NCI-H69 (cell line): Measurements from ENCODE around the gene BCAS3.

Experiments used
- DNase-seq: peaks from one replicate; lab custom pipeline; 2025; lab: John Stamatoyannopoulos, UW

BCAS3 gene

DNA sequence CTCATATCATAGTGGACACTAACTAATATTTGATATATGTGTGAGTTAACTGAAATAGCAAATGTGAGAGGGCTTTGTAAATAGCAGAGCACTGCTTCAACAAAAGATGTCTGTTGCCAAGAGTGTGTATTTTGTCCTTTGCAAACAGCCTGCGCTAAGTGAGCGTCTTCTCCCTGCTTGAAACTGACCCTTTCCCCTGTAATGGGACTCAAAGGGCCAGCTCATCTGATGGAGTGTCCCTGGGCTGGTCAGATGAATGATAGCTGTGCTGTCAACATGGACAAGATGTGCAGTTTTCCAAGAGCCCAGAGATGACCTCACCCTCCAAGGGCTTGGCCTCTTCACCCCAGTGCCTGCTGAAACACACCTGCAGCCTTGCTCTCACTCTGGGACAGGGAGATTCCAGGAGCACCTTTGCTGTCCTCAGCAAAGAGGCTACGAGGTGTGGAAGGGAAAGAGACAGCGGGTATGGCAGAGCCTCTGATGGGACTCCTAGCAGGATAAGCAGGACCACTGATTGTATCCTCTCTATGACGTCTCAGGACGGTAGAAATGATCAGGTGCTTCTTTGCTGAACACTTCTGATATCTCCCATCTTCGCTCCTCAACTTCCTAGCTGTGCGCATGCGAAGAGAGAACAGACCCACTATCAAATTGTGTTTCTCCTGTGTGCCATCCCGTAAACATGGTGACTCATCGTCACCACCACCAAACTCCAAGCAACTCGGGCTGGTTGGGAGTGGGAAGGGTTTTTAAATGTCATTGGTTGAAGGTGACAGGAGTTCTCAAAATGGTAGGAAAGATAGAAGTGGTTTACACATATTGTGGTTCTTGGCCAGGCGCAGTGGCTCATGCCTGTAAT, 686.2 kb downstream of the BCAS3 start:
- peak; percentile 36 for DNase-seq

DNA sequence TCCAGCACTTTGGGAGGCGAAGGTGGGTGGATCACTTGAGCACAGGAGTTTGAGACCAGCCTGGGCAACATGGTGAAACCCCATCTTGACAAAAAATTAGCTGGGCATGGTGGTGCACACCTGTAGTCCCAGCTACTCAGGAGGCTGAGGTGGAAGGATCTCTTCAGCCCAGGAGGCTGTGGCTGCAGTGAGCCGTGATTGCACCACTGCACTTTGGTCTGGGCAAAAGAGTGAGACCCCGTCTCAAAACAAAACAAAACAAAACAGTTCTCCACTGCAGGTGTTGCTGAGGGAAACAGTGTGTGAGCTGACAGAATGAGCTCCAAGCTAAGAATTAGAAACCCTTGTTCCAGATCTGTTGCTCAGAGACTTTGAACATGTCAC, 686.8 kb downstream of the BCAS3 start:
- no peak for DNase-seq

DNA sequence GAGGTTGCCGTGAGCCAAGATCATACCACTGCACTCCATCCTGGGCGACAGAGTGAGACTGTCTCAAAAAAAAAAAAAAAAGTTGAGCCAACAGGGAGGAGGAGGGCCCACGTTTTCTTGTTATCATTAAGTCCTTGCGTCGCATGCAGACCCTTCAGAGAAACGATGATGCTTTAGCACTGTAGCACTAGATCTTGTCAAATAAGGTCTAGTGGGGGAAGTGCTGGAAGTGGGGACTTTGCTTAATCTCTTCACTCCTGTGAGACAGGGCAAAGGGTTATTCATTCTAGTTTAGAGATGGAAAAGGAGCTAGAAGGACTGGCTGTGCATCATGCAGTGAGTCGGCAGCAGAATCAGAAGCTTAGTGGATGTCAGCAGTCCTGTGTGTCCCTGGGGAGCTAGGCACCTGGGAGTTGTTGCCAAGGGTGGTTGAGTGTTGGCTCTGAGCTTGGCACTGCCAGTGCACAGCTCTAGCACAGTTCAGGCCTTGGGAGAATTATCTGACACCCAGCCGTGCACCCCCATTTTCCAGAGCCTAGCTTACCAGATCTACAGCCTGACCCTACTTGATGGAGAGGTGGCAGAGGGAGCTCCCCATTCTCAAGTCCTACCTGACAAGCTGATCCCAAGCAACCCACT, 688.5 kb downstream of the BCAS3 start:
- DNase-seq, result peak; percentile 88

DNA sequence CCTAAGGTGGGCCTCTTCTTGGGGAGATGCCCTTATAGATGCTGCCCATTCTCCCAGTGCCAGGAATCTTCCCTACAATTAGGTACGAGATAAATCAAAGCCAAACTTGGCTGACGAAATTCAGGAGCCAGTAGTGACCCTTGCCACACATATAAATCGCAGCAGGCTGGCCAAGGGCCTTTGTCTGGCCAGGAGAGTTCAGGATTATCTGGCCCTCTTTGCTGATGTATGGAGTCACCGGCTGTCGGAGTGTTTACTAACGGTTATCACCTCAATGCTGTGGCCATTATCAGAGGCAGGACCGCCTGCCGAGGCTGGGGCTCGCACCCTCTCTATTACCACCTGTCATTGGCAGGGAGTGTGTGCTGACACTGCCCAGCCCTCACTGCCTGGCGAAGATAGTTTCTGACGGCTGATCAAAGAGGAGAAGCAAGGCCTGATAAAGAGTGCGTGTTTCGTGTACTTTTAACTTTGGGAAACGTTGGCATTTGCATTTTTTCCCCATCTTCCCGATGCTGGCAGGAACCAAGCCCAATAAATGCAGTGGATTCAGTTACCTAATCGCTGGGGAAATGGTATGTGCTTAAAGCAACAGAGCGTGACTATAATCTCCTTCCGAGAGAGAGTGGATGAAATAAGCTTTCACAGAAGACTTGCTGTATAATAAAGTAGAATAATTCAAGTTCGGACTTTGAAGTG, 689.2 kb downstream of the BCAS3 start:
- peak; percentile 99 for DNase-seq

DNA sequence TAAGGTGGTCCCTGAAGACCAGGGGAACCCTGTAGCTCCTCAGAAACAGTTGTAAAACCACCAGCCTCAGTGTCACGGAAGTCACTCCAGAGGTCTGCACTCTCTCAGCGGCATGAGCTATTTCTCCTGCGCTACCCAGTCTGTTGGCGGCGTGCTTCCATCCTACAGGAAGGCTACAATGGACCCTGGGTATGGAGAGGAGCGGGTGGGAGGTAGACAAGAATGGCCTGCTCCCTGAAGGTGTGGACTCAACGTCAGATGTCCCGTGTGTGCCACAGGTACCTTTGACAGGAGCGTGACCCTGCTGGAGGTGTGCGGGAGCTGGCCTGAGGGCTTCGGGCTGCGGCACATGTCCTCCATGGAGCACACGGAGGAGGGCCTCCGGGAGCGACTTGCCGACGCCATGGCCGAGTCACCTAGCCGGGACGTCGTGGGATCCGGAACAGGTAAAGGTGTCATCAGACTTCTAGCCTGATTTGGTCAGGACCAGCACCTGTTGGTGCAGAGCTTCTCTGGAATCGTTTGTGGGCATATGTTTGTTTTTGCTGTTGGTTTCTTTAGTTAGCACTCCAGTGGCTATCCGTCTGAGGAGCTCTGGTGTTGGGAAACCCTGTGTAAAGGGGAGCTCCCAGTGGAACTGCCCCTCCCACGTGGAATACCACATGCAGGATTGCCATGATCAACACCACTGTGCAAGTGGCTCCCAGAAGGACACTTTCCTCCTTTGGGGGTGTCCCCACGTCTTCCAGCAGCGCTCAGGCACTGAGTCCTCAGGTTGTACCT, 690.6 kb downstream of the BCAS3 start:
- DNase-seq, result no peak

DNA sequence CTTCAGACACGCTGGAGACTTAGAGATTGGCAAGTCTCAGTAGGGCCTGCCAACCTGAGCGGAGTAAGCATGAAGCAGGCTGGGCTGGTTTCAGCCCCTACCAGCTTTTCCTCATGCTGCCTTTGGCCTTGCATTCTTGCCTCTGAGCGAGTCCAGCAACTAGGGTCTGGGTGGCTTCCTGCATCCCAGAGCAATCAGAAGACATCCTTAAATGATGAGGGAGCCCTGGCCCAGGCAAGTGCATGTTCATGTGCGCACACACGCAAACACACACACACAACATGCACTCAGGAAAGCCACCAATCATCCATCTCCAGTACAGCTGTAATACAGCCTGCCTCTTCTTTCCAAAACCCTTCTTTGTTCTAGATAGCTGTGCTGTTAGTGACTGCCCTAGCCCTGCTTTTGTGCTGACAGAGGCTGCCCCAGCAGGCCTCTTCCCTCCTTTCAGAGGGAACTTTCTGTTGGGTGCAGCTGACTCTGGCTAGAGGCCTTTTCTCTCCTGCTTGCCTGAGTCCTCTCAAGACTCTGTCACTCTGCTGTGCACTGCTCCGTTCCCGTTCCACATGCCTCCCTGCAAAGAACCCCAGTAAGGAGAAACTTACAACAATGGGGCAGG, 691.3 kb downstream of the BCAS3 start:
- DNase-seq, result peak; percentile 20

DNA sequence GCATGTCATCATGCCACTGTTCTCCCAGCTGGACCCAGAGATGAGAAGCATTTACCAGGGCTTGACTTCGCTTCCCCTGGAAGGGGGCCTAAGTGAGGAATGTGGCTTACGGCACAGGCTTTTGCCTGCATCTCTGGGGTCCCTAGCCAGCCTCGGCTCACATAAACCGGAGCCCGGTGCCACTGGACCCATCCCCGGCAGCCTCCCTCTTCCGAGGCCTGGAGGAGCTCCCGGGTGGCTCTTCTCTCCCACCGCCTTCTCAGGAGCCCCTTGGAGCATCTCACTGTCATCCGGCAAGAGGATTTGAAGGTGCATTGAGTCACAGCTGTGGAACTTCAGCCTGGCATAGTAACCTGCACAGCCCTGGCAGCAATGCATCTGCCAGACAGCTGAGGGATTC, 692.1 kb downstream of the BCAS3 start:
- no peak for DNase-seq

DNA sequence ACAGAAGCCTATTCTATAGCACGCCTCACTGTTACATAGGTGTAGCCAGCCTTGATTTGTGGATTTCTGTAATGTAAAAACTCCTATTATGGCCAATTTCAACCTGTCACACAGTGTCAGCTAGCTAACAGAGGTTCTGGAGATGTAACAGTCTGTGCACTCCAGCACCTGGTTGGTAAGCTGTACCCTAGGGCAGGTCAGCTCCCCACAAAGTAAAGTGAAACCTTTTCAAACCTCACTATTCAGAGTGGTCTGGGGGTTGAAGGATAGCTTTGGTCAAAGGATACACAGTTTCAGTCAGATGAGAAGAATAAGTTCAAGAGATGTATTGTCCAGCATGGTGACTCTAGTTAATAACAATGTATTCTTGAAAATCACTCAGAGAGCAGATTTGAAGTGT, 693.5 kb downstream of the BCAS3 start:
- no peak for DNase-seq

DNA sequence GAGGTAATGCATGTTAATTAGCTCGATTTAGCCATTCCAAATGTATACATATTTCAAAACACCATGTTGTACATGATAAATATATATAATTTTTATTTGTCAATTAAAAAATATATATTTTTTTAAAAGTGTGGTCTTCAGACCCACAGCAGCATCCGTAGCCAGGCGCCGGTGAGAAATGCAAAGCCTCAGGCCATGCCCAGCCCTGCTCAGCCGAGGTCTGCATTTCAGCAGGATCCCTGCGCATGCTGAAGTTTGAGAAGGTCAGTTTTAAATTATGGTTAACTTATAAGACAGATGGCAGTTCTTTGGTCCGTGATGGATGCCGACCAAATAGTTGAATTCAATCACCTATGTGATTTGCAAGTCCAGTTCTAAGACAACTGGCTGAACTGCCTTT, 694.0 kb downstream of the BCAS3 start:
- DNase-seq, result no peak

DNA sequence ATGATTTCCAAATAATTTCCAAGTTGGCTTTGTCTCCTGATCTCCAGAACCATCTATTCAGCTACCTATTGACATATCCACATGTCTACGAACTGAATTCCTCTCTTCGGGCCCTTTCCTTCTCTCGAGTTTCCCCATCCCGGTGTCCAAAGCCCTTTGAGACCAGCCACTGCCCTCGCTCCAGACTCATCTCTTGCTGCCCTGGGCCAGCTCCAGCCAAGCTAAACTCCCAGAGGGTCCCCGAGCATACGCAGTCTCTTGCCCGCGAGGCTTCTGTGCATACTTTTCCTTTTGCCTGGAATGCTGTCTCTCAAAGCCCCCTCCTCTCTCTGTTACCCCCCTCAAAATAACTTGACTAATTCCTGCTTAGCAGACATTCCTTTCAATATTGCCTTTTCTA, 694.8 kb downstream of the BCAS3 start:
- DNase-seq, result no peak

DNA sequence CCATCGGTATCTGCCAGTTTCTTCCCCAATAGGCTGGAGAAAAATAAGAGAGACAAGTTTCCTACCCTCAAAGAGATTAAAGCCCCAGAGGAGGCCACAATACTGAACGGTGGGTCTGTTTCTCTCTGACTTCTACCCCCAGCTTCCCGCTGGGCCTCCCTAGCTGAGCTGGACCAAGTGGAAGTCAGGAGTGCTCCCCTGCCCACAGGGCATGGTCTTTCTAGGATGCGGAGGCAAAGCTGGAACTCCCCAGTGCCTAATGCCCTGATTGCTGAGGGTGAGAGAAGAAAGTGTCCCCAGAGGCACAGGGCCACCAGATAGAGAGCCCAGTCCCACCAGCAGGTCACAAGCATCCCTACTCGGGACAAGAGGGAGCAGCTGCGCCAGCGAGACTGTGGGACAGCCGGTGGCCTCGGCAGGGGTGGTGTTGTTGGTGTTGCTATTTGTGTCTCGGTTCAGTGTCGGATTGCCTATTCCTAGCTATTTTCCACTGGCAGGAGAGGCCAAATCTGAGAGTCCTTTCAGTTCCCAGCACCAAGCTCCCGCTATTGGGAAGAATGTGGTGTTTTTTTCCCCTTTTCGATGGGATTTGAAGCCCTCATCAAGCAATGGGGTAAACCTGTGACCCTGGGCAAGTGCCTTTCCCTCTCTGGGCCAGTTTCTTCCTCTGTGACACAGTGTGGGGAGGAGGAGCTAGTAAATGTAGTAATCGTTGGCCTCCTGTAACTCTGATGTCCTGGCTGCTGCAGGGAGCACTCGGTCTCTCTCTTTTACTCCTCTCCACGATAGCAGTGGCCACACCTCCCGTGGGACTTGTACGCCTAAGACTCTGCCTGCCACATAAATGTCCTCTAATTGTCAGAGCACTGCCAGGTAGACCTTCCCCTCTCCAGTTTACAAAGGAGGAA, 699.5 kb downstream of the BCAS3 start:
- DNase-seq, result no peak

DNA sequence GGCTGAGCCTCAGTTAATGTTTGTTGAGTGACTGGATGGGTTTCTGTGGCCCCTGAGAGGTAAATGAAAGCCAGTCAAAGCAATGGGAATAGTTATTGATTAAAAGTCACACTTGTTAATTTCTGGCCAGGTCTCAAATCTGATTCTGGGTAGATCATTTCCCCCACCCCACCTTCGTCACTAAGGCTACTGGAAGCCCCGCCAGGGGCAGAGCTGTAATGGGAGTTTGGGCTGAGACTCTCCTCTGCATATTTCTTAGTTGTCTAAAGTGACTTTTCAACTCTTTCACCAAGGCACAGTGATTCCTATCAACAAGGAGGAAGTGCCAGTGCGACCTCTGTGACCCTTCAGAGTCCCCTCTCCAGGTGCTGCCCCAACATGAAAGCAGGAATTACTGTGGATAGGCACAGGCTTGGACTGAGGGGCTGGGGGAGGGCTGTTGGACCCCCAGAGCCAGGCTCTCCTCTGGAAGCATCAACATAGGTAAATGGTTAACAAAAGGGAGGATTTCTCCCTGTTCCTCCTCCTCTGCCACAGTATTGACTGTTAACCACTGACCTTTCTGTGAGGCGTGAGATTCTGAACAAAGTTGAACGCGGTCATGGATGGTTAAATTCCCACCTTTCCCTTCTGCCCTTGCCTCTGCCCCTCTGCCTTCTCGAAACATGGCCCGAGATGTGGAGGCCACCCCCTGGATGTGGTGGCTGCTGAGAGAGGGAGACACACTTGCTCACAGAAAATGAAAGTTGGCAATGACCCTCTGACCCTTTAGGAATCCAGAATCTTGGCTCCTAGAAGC, 701.2 kb downstream of the BCAS3 start:
- no peak for DNase-seq

DNA sequence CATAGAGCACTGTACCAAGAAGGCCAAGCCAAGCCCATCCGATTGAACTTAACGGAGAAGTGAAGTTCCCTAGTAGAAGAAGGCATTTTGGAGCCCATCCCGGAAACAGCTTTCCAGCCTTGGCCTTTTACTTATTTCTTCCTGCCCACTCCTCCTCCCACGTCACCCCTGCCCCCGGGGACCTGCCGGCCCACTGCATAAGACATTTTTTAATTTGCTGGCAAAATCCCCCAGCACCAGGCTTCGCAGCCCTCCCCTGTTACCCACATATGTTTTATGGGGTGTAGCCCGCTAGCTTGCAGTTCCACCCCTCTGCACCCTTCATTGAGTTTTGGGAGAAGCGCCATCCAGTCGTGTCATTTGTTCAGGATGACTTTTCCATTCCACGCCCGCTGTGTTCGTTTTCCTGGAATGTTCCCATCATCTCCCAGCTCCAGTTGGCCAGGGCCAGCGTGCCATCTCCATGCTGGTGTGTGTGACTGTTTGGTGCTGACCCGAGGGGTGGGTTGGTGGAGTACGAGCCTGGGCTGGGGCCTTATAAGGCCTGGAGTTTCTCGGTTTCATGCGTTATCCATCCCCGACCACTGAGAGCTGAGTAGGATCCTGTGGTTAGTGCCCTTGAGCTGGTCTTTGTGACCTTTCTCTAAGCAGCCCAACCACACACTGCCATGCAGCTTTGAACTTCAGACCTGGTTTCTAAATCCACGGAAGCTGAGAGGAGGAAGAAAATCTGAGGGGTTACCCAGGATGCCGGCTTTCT, 702.0 kb downstream of the BCAS3 start:
- DNase-seq, result no peak

DNA sequence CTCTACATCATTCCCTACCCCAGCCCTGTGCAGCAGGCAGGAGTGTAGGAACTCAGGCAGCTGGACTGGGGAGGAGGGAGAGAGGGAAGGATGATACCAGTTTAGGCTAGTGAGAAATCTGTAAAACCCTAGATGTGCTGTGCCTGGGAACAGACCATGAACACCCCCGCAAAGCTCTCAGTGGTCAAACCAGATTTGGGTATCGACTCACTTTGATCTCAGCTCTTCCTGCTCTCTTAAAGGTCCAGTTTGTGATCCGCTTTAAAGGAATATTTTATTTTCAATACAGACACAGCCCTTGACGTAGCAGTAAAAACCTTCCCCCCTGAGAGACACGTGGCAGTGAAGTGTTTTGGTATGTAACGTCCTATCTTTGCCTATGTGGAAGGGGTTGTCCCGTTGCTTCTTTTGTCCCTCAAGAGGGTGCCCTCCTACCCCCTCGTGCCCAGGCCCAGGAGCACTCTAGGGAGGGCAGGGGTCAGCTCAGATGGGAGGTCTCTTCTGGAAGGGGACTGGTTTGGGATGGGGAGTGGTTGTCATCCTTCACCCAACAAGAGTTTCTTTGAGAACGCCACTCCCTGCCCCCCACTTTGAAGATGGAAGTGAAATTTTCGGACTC, 702.7 kb downstream of the BCAS3 start:
- DNase-seq, result no peak

DNA sequence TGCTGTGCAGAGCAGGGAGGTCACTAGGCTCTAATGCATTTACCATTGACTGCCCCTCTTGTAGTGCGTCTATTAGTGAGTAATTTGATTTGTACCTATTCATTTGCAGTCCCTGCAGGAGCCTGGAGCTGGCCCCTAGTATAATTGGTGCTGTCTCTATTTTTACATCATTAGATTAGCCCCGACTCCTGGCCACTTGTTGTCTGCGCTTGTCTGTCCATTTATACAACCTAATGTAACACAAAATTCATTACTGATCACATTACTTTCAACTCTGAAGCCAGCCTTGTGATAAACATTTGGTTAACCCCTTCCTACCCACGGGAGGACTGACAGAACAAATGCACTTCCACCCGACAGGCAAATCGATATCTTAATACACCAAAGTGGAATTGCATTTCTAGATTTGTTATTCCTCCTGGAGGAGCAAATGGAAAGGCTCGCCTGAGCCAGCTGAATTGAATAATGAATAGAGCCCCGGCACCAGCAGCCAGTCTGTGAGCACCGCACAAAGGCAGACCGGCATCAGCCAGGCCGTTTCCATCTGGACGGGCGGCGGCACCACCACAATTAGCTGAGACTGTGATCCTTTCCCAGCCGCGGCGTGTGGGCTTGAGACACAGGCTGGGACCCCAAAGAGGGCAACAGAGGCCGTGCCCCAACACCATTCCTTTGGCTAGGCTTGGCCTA, 703.3 kb downstream of the BCAS3 start:
- peak; percentile 54 for DNase-seq

DNA sequence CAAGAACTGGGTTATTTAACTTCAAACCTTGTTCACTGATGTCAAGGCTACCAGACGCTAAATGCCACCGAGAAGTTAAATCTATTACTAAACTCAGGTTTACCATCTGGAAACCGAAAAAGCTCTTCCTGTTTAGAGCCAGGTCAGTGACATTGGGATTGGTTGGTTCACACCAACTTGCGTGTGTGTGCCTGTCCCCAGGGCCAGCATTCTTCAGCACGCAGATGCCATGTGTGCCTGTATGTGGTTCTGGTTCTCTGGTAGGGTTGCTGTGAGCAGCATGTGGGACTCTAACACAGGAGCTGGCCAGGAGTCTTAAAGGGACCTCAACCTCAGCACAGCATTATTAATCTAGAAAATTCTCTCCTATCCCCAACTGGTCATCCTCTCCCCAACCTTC, 703.9 kb downstream of the BCAS3 start:
- no peak for DNase-seq

DNA sequence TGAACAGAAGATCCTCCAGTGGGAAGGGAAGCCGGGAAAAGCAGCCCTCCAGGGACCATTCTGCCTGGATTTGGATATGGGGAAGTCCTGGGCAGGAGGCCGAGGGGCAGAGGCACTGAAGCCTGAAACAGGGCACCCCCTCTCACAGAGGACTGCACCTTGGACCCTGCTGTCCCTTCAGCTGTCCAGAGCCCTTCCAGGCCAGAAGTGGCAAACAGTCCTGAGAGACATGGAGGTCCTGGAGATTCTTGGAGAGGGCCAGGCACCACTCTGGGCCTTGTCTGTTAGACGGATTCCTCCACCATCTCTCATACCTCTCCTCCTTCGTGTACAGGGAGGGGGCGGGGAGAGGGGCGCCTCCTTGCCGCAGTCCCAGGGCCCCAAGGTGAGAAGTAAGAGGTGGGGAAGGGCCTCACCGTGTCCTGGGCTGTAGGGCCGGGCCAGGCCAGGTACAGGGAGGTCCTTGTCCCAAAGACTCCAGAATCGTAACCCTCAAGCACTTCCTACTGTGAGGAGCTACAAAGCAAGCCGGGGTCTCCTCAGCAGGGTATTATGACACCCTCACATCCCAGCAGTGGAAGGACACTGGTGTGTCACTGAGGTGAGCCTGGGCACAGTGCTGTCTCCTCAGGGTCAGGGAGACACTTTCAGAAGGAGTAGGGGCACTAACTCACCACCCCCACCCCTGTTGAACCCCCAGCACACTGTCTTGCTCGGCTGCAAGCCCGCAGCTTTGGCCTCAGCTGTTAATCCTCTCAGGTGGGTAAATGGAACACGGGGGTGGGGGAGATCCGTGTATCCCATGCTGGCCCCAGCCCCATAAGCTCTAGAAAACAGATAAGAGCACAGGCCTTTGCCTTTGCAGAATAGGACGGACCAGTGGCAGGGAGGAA, 705.4 kb downstream of the BCAS3 start:
- no peak for DNase-seq
